ENCODE data around the gene HNRNPH3.

The HNRNPH3 gene

GRCh38 chr10:68332259-68333057 is 594 bp downstream of the HNRNPH3 start, which contains the start of gene PBLD:
Gene PBLD, minus strand, starts transcription at chr10:68332928. Its CDS starts 26,084 bp downstream, at chr10:68306844.
- DNase-seq = peak; percentile 87

DNA sequence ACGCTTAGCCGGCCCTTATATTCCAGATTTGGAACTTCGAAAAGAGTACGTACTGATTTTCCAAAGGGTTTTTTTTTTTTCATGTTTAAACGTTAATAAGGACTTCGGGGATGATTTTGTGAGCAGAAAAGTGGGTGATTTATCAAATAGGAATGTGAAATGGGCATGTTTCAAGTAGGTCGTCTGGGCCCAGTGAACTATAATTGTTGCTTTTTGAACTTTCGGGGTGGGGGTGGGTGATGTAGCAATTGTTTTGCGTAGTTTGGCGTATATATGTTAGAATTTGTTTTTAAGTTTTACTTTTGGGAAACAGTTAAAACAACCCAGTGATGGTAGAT is 1.2 kb downstream of the HNRNPH3 start:
- no peak for DNase-seq

DNA sequence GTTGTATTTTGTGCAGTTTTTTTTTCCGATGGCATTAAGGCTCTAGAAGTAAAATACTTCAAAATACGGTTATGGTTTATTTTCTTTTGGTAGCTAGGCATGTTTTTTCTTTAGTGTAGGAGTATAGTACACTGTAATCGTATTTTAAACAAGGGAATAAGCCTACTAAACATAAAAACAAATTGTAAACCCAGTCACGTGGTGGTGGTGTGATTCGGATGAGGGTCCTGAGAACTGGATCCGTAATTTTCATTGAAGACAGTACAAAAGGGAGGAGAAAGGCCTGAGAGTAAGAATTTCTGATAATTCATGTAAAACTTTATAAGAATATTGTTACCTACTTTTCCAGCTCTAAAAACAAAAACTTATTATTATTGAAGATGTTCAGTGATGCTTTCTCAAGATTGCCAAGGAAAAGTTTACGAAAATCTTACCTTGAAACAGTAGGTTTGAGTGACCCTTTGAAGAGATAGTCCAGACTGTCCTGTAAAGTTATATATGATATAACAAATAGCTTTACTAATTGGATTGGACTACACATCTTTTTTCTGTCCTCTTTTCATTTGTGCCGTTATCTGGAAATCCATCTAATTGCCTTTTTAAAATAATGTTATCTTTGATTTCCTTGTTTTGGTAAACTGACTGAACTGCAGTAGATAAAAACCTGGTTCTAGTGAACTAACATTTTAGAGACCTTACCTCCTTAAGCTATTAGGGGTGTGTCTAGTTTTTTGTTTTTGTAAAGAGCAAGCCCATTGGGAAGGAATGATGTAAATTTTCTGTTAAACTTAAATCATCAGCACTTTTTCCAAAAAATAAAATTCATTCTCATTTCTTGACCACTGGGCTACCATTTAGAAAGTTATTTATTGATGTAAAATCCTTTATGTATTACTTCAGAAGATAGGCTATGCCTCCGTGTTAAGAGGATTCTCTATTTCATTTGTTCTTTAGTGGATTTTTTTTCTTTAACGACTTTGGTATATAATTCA is 1.9 kb downstream of the HNRNPH3 start:
- no peak for DNase-seq

GRCh38 chr10:68334672-68335467 is 3.0 kb downstream of the HNRNPH3 start:
- no peak for DNase-seq

- no peak for DNase-seq
Measured at GRCh38 chr10:68336754-68337351, 5.0 kb downstream of the HNRNPH3 start.

GRCh38 chr10:68340358-68341080 is 8.7 kb downstream of the HNRNPH3 start:
- no peak for DNase-seq

GRCh38 chr10:68342909-68343516 is 11.1 kb downstream of the HNRNPH3 start:
- no peak for DNase-seq

DNA sequence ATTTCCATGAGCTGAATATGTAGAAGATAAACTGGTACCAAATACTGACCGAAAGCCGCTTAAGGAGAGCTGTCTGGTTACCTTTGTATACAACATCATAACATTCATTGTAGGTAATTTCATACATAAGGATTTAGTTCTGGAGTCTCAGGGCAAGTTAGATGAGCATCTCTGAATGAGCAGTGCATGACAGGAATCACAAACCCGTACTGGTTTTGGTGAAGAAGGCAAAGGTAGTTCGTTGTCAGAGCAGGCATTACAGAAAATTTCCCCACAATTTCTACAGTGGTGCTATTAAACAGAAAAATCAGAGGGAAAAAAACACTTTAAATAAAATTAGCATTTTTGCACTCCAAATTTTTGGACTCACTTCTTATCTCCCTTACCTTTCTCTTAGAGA is 13.8 kb downstream of the HNRNPH3 start:
- no peak for DNase-seq

DNA sequence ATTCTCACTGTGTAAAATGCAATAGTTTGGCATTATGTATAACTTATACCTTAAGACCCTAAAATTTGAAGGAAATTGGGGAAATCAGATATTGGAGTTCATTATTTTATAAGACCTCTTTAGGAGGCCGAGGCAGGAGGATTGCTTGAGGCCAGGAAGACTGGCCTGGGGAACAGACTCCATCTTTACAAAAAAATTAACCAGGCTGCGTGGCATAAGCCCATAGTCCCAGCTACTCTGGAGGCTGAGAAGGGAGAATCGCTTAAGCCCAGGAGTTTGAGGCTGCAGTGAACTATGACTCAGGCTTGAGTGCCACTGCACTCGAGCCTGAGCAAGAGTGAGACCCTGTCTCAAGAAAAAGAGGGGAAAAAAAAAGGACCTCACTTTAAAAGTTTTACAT is 14.9 kb downstream of the HNRNPH3 start:
- no peak for DNase-seq

DNA sequence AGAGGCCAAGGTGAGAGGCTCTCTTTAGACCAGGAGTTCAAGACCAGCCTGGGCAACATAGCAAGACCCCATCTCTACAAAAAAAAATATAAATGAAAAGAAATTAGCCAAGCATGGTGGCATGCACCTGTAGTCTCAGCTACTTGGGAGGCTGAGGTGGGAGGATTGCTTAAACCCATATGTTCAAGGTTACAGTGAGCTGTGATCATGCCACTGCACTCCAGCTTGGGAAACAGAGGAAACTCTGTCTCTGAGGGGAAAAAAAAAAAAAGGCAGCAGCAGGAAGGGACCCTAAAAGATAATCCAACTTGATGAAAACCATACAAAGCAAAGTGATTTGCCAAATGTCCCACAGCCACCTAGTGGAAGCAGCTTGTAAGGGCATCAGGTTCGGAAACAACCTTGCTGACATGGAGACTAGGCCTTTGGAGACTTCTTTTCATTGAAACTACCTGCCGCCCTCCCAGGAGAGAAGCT is 16.4 kb downstream of the HNRNPH3 start:
- DNase-seq = peak; percentile 54

- no peak for DNase-seq
Measured at GRCh38 chr10:68353537-68353936, 21.7 kb downstream of the HNRNPH3 start.

DNA sequence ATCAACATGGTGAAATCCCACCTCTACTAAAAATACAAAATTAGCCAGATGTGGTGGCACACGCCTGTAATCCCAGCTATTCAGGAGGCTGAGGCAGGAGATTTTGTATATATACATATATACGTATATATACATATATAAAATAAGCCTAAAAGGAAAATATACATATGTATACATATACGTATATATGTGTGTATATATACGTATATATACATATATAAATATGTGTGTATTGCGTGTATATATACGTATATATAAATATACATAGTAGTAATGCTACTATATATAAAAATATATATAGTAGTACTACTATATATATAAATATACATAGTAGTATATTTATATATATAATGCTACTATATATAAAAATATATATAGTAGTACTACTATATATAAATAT is 27.3 kb downstream of the HNRNPH3 start:
- no peak for DNase-seq

DNA sequence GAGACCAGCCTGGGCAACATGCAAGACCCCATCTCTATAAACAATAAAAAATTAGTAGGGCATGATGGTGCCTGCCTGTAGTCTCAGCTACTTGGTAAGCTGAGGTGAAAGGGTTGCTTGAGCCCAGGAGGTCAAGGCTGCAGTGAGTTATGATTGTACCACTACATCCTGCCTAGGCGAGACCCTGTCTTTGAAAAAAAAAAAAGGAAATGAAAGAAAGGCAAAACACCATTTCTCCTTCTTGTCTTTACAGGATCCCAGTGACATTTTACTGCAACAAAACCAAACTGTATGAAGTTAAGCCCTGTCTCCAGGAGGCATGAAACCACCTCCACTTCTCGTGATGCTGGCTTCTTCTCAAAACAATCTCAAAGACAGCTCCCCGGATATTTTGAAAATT is 30.7 kb downstream of the HNRNPH3 start:
- no peak for DNase-seq

DNA sequence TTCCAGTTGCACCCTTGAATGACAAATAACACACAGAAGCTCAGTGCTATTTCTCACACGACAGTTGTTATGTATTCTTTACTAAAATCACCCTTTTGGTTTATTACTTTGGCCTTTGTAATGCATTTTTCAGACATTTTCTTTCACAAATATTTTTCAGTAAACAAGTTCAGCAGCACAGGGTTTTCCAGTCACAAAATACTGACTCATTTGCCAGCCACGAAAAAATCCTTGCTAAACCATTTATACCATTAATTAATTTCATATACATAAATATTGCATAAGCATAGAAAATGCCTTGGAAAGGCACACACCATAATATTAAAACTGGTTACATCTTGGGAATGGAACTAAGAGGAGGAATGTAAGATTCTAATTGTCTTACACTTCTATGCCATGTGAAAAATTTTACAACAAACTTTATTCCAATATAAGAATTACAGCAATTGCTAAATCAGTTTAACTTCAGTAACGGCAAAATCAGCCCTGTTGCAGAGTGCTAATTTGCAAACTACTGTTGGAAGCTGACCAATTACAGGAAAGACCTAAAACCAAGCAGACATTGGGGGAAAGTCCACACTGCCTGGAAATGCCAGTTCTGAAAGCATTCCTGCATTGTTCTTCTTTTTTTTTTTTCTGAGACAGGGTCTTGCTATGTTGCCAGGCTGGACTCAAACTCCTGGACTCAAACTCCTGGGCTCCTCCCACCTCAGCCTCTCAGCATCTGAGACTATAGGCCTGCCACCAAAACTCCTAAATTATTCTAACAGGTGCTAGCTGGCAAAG is 32.4 kb downstream of the HNRNPH3 start:
- DNase-seq = no peak

GRCh38 chr10:68365611-68366010 is 33.7 kb downstream of the HNRNPH3 start:
- DNase-seq = no peak

- no peak for DNase-seq
Measured at GRCh38 chr10:68366600-68366999, 34.7 kb downstream of the HNRNPH3 start.

DNA sequence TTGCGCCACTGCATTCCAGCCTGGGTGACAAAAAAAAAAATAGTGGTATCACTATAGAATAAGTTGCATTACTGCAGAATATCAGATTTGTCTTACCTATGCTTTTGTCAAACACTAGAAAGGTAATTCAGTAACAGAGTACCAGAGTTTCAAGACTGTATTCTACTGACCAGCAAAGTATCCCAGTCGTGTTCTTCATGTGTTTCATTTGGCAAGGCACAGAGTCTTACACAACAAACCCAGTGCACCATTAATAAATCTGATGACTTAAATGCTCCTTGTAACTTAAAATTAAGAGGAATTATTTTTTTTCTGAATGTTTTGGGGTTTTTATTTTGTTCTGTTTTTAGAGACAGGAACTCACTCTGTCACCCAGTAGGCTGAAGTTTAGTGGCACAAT is 35.3 kb downstream of the HNRNPH3 start:
- no peak for DNase-seq

GRCh38 chr10:68371604-68372003 is 39.7 kb downstream of the HNRNPH3 start:
- no peak for DNase-seq

DNA sequence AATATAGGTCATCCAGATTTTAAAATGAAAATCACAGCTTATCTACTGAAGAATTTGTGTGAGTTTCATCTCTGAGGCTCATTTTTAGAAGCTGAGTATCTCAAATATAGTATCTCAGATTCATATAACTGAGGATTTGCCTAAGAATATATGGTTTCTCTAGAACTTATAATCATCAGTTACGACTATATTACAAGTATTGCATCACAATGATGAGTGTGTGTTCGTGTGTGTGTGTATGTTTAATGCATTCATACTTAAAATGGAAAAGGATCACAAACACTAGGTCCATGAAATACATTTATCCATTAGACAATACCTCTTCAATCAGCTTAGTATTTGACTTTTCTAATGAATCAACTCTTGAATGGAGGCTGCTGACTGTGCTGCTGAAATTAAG is 53.9 kb downstream of the HNRNPH3 start:
- DNase-seq = no peak

All from NCI-H69 (cell line).